Stimulated activated CD8-positive, alpha-beta memory T cell treated with anti-CD3 and anti-CD28 coated beads, Interleukin-12 subunit alpha, Interleukin-12 subunit beta, amount 100 ng/mL, for 1 hour (primary cell): ENCODE measurements around the gene ADGRB3.
"Not testable (repeated sequence)": the region's sequence is repeated elsewhere in the genome, so short reads cannot be mapped to it uniquely, and the experiment has no call there.

ENCODE experiments used
- DNase-seq: peaks from one replicate; pipeline ENCODE4 v3.0.0-alpha.2; 2020; ENCODE audit warnings: low read depth

Gene ADGRB3

DNA sequence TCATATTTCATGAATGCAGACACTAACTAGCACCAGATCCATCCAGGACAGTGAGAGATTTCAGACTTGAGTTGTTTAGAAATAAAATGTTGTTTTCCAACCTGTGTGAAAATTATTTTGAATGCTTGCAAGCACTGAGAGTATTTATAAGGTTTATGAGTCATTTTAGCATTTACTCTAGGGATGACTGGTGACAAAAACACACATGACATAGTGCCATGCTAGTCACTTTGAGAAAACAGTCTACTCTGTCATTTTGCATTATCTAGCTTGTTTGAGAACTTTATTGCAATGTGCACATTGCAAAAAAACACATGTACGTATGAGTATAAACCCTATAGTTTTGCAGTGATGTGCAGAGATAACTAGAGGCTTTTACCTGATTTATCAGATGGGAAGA lies 705.1 kb downstream of the ADGRB3 start:
- no peak for DNase-seq

DNA sequence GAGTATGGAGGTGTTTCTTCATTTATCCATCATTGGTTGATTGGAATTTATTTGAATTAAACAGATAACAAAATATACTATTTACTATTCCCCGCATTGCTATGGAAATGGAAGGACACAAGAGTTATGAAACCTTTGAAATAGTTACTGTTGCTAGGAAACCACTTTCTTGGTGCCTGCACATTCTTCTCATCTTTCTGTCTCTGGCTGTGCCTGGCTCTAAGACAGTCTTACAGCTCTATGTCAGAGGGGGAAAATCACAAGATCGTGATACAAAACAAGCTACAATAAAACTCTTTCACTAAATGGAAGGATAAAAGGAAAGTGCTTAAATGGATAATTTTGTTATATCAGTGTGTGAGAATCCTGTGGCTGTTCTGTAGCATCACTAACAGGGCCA lies 708.8 kb downstream of the ADGRB3 start:
- DNase-seq = no peak

DNA sequence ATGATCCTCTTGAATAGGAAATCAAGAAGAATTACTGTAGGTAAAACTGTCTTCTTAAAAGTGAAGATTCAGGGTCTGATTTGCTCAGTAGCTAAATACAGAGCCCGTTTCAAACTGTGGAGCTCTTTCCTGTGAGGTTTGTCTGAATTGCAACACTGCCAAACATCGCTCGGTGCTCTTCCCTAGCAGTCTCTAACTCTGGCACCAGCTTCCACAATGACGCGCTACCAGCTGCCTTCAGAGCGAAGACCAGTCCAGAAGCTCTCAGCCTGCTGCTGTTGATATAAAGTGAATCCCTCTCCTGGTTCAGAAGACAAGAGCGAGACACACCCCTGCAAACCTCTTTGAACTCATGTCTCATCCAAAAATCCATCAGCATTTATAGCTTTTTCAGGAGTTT lies 714.7 kb downstream of the ADGRB3 start:
- DNase-seq = no peak

DNA sequence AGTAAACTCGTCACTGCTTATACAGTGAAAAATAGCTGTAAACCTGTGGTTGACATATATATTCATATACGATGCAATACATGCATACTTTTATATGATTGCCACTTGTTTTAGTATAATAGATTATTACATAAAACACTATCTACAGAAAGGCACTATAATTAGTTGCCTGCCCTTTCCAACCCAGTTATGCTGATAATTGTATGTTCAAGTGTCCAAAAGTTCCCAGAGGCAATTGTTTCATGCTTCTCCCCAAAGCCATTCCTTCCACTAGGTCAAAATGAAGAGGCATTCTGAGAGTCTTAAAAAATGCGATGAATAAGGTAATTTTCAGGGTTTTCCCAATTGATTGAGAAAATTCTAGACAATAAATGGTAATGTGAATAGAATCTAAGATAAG lies 727.1 kb downstream of the ADGRB3 start:
- DNase-seq = no peak

DNA sequence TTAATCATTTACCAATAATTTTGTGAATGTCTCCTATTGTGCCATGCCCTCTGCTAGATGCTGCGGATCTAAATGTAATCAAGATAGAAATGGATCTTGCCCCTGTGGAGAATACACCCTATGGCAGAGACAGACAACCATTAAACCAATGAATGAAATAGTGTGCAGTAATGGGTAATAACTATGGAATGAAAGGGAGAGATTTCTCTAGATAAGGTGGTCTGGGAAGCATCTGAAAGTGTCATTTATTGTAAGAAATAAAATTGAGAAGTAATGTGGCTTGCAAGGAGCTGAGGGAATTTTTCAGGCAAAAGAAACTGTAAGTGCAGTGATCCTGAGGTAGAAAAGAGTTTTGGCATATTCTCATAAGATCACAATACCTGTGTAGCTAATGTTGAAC lies 731.7 kb downstream of the ADGRB3 start:
- no peak for DNase-seq

DNA sequence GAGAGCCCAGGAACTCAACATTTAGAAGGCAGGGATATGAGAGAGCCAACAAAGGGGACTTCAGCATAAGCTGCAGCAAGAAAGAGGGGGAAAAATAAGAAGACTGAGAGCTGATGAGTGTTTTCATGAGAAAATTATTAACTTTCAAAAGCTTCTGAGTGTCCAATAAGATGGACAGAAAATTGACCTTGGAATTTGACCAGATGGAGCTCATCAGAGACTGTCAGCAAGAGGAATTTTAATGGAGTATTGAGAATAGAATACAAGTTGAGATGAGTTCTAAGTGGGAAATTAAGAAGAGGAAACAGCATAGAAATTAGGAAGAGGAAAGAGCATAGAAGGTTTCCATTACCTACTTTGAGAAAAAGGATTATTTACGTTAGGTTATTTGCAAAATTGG lies 733.5 kb downstream of the ADGRB3 start:
- no peak for DNase-seq

DNA sequence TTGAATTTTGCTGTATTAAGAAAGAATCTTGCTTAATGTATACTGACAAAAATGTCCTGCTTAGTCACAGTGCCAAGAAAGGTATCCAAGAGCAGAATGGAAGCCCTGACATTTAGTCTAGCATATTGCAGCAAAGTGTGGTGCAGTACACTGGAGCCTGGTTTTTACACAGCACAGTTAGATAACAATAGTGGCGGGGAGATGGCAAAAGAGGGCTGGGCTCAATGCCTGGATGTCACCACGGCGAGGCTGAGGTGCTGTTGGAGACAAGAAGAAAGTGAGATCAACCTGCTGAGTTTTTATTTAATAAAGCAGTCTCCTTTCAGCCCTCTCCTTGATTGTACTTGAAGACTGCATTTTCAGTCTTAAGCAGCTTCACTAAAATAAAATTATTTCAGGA lies 735.7 kb downstream of the ADGRB3 start:
- DNase-seq = no peak

DNA sequence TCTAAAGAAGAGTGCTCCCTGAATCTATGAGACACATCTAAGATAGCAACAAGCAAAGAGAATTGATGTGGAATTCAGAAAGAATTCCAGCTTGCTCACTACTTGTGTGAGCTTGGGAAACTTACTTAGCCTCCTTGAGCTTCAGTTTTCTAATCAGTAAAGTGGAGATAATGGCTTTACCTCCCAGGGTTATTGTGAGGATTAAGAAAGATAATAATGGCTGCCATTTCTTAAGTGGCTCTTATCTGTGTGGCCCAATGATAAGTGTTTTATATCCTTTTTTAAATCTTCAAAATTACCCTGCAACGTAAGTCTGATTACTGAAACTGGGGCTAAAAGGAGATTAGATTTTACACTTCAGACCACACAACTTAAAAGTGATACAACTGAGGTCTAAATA lies 743.2 kb downstream of the ADGRB3 start:
- no peak for DNase-seq

DNA sequence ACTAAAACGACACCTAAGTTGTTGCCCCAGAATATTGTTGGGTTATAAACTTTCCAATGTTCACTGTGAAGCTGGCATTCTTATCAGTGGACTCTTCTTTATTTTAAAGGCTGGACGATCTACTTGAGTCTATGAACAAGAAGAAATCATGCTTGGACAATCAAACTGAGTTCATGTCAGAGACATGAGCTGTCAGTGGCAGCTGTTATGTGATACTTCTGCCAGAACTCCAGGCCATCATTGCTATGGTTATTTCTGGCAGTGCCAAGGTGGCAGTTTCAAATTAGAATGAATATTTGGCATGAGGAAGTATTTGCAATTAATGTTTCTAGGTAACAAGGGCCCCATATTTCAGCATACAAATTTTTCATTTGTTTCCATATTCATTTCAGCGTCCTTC lies 744.4 kb downstream of the ADGRB3 start:
- DNase-seq = no peak

DNA sequence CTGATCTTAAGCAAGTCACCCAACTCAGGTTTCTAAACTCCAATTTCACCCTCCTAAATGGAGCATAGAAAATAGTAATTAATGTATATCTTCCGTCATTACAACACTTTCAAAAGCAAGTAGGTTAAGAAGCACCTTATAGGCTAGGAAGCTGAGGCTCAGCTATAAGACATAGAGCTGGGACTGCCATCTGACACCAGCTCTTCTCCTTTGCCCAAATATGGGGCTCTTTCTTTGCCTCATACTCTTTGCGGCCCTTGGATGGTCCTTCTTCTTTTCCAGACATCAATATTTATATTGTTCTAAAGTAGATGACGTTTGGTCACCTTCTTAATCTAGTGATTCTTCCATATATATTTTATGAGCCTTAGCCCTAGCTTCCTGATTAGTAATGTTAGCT lies 748.5 kb downstream of the ADGRB3 start:
- no peak for DNase-seq

DNA sequence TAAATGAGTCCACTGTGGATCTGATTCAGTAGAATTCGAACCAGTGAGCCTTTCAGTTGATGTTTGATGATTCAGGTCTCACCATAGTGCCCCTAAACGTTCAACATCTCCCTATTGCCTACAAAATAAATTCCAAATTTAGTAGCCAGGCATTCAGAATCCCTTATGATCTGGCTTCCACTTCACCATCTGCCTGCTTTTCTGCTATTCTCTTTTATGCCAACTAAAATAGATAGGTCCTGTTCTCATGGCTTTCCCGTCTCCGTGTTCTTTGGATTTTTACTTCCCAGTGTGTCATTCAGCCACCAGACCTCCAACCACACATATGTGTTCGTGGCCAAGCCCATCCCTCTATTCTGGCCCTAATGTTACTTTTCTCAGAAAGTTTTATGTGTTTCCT lies 751.3 kb downstream of the ADGRB3 start:
- no peak for DNase-seq

DNA sequence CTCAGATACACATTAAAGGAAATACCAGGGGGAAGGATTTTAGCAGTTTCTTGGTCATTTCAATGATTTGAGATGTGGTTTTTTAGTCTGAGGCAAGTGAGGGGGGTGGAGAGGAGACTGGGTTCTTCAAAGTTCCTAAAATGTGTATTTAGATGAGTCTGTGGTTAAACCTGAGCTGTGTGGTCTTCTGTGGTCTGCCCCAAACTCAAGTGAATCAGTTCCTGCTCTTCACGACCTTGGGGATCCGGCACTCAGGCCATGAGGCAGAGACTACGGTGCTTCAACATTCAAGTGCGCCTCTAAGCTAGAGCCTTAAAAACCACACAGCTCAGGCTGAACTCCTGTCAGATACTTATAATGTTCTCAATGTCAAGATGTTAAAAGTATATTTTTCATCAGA lies 755.0 kb downstream of the ADGRB3 start:
- DNase-seq = no peak

DNA sequence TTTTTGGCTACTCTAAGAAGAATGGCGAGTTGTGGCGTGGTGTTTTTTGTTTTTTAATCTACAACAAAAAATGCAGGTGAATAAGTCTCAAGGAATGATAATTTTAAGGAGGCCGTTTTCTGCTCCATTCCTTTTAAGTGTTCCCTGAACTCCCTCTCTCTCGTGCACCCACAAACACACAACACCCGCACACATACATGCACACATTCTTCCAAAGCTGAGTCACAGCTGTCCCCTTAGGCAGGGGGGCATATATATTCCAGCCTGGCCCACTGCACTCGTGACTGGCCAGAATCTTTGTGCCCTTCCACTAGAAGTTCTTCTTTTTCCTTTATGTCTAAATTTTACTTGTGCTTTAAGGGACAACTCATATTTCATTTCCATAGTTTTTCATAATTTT lies 756.0 kb downstream of the ADGRB3 start:
- no peak for DNase-seq

DNA sequence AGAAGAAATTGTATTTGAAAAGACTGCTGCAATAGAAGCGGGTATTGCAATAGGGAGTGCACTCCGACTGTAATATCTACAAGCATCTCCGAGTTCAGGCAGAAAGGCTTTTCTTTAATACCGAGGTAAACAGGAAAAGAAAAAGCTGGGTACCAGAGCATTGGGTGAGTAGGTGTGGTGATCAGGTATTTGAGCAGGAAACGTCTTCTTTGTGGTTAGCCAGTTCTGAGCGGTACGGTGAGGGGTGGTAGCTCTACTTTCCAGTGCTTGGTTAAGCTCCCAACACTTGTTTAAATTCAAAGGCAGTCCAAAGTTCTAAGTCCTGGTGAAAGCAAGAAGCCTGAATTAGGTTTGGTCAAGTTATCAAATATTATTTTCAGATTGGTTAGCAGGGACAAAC lies 757.7 kb downstream of the ADGRB3 start:
- DNase-seq = no peak

DNA sequence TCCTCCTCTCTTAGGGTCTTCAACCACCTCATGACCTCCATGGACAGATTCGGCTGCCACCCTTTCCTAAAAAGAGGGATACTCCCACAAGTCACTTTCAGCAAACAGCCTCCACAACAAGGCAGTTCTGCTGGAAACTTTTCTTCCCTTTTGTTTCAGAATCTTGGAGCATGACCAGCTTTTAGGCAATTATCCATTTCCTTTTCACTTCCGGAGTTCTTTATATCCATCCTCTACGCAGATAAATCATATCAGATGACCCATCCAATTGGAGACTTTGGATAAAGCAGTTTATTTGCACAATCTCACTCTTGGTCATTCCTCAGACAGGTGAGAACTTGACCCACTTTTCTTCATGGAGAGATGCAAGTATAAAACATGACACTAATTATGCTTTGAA lies 763.2 kb downstream of the ADGRB3 start:
- no peak for DNase-seq

DNA sequence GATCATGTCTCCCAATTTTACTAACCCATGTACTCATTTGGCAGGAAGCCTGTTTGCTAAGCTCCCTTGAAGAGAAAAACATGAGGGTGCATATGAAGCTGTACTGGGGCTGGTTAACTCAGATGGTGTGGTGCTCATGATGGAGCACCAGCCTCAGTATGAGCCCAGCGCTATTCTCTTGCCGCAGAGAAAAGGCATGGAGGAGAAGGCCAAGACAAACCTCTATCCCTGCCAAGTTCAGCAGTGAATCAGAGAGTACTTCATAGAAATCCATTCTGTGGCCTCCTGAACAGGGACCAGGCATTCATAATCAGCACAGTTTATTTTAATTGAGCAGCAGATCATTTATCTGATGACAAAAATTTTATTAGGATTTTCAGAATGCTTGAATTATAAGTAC lies 763.6 kb downstream of the ADGRB3 start:
- no peak for DNase-seq

DNA sequence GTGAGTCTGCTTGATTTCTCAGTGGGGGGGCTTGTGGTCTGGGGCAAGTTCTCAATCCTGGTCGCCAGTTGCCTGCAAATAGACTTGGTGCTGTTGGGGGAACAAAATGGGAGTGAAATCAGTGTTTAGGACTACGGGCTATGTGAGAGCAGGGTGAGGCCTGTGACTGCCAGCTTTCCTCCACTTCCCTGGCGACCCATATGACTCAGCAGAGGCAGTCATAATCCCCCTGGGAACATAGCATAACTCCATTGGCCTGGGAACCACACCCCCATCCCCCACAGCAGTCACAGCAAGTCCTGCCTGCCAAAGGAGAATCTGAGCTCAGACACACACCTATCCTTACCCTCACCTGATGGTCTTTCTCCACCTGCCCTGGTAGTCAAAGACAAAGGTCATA lies 773.8 kb downstream of the ADGRB3 start:
- DNase-seq = no peak

DNA sequence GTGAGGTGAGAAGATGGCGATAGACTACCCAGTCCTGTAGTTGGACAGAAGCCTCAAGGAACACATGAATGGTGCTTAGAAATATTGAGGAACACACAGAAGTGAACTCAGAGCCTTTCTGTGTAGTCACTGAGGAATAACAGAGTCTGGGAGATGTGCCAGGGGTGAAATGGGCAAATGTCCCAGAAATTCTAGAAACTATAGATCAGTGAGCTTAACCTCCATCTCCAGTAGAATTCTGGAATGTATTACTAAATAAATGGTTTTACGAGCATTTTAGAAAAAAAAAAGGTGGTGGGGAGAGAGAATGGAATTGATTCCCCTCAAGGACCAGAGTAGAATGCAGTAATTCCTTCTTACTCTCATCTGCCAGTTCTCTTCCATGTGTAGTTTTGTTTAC lies 781.7 kb downstream of the ADGRB3 start:
- no peak for DNase-seq

DNA sequence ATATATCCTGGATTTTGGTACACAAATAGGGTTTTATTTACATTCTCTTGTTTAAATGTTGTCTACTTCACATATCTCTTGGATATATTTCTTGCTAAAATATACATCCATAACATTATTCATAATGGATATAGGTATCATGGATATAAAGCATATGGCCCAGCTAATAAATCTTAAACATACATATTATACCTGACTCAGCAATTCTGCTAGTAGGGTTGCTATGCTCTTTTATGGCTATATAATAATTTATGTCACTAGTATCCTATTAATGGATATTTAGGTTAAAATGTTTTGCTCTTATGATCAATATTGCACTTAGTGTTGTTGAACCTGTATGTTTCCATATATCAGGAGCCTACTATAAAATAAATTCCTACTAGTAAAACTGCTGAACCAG lies 786.2 kb downstream of the ADGRB3 start:
- DNase-seq = no peak

DNA sequence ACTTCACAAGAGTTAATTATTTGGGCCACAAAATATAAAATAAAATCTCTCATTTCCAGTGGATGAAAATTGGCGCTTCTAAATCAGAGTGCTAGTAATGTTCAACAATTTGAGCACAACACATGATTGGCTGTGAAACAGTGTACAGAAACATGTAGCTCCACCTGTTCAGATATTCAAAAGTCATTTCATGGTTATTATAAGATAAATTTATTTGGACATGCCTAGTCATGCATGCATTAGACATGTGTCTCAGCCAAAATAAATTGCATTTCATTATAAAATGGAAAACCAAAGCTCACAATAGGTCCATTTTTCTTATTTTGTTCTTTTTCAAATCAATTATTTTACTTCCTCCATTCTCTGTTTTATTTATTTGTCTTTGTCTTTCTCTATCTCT lies 786.9 kb downstream of the ADGRB3 start:
- DNase-seq = no peak

DNA sequence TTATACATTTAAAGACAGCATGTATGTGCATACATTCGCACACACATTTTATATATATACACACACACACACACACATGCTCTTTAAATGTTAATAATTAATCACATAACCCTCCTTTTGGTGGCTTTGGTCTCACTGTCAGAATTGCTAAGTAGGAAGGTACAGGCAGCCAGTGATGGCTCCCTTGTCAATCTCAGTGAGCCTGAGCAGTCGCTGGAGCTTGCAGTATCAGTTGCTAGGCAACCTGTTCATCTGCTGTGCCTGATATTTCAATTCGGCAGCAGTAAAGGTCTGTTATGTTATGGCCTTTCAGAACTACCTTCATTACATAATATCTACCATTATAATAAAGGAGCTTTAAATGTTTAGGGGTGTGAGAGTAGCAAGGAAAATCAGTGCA lies 787.4 kb downstream of the ADGRB3 start:
- no peak for DNase-seq

DNA sequence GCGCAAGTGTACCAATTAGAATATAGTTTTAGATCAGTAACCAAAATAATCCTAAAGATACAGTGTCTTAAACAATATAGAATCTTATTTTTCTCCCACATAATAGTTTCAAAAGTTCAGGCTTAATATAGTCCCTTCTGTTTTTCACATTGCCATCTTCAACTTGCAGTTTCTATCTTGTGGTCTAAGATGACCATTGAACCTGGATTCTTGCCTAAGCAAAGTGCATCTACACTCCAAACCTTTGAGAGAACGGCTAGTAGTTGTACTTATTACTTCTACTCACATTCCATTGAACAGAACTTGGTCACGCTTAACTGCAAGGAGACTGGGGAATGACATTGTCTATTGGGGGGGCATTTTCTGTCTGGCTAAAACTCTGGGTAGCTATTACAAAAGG lies 788.7 kb downstream of the ADGRB3 start:
- DNase-seq = no peak

DNA sequence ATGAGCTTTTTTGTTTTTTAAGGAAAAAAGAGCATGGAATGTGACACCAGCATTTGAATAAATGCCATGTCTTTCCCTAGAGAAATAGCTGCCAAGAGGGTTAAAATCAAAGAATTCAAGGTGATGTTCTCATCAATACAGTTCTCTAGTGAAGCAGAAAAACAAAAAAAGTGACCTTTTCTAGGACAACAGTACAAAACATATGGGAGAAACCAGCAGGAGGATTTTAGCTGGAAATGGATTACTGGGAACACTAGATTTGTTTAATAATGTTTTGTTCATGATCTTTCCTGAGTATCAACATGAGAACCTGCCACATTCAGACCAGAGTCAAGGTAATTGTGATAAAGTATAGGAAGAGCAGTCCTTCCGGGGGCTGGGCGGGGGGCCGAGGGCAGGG lies 789.5 kb downstream of the ADGRB3 start:
- DNase-seq = no peak

DNA sequence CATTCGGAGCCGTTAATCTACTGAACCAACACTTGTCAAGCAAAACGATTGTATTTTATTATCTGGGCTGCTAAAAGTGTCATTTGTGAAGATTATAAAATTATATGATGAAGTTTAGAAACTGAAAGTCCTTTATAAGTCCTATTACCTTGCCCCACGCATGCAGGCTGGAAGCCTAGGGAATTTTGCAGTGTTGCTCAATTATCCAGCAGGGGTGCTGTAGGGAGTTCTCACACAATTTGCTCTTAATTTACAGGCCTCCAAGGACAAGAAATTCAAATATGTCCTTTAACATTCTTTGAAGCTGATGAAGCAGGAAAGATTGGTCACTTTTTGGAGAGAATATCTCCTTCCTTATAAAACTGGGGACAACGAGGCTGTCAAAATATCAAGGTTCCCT lies 792.8 kb downstream of the ADGRB3 start:
- no peak for DNase-seq

DNA sequence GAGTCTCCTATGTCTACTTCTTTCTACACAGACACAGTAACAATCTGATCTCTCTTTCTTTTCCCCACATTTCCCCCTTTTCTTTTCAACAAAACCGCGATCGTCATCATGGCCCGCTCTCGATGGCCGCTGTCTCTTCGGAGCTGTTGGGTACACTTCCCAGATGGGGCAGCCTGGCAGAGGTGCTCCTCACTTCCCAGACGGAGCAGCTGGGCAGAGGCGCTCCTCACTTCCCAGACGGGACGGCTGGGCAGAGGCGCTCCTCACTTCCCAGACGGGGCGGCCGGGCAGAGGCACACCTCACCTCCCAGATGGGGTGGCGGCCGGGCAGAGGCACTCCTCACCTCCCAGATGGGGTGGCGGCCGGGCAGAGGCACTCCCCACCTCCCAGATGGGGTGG lies 797.1 kb downstream of the ADGRB3 start:
- not testable (repeated sequence) for DNase-seq
